GM21381 (cell line): ENCODE measurements around the gene JAKMIP2.

ENCODE experiments used
- ATAC-seq: cut with Tn5 transposase; IDR thresholded peaks from one replicate; pipeline ENCODE4 v1.9.1; 2021; ENCODE audit warnings: mild to moderate bottlenecking, moderate library complexity; ENCODE audit not compliant: unreplicated experiment

The JAKMIP2 gene

GRCh38 chr5:147789820-147790219 lies 7.3 kb upstream of the JAKMIP2 start:
- no peak for ATAC-seq

- ATAC-seq = no peak
Observed at GRCh38 chr5:147788023-147788422, 5.5 kb upstream of the JAKMIP2 start.

DNA sequence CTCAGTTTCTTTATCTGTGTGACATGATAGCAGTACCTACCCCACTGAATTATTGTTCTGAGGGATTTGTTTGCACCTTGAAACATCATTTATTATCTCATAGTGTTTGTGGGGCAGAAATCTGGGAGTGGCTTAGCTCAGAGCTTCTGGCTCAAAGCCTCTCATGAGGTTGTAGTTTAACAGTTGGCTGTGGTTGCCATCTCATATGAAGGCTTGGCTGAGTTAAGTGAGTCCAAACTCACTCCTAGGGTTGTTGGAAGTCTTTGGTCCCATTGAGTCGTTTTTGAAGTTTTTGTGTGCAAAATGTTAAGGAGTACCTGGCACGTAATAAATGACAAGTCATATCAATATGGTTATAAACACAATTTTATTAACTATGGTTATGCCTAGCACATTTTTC lies 3.6 kb upstream of the JAKMIP2 start:
- no peak for ATAC-seq

DNA sequence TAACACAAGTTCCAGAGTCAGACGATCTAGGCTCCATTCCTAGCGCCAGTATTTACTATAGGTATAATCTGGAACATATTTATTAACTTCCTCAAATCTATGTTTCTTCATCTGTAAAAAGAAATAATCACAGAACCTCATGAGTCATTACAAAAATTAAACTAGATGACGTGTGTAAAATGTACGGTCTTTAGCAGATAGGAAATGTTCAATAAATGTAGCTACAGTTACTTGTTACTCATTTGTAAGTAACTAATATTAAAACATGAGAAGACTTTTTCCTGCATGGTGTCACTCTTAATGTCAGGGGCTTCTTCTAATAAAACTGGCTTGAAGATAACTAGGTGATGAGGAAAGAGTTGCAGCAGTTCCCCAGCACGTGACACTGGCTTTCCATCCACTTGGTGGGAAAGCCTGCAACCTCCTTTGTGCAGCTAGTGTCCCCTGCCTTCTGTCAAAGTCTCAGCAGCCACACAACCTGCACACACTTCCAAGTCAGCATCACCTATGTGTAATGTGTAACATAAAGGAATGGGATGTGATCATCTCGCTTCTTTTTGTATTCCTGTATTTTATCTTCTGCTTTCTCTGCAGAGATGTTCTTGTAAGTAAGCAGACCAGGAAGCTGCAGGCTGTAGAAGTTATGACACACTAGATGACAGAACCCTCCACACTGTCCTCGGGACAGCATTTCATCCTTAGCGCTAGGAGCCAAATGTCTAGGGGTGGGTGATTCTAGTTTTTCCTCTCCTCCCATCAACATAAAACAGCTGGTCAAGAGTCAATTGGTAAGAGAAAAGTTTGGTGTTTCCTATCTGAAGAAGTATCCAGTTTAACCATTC lies 1.8 kb upstream of the JAKMIP2 start:
- no peak for ATAC-seq

GRCh38 chr5:147780924-147781573 lies 1.5 kb downstream of the JAKMIP2 start:
- no peak for ATAC-seq

DNA sequence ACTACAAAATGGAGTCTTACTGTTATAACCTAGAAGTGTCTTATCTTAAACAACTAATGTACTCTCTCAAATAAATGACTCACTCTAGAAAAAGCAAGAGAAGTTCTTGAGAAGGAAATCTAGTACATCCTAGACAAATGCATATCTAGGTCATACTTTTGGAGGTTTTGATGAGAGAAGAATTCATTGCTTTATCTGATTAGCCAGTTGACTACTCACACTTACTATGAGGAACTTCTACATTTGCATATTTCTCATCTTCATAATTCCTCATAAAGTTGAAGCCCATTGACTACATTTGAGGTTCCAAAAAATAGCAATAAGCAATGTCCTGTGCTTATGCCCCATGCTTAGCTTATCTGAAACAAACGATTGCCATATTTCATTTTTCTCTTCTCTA lies 2.8 kb downstream of the JAKMIP2 start:
- no peak for ATAC-seq

DNA sequence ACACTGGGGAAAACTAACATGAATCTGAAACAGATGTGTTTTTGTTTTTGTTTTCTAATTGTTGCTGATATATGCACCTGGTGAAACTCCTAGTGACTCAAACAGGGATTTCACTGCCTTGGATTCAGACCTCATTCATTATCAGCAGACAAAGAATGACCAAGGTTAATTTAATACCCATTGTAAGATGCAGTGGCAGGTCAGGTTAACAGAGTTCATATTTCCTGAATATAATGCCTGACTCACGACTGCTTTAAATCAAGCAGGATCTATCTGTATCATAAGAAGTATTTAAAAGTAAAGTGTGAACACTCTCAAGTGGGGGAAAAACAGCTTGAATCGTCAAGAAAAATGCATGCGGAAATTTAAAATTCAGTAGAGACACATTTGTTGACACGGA lies 5.5 kb downstream of the JAKMIP2 start:
- ATAC-seq = no peak

DNA sequence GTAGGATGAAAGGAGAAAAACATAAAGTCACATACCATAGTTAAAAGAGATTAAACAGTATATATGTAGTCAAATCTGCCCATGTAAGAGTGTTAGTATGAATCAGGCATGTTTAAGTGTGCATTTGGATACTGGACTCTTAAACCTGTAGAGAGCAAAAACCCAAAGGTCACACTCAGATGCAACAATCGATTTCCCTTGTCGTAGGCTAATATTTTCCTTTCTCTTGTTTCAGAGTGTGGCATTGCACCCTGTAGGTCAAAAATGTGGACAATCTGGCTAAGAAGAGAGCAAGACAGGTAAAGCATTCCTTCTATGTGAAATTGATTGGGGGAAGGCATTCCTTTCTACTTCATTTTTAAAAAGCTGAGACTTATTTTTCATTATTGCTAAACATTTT lies 8.9 kb downstream of the JAKMIP2 start:
- no peak for ATAC-seq

DNA sequence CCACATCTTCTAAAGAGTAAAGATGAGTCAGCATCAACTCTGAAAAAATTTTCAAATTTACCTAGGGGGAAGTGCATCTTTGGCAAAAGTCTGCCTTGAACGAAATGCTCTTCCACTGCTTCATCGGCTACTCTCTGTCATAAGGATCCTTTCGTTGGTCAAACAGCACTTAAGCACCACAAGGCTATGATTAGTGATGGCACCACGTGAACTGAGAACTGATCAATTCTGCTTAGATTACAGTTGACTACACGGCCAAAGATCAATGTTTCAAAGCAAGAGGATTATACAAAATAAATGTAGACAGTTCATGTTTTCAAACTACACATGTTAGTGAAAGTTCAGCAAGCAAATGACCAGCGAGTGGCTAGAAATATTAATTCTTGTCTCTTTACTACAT lies 9.4 kb downstream of the JAKMIP2 start:
- ATAC-seq = no peak

DNA sequence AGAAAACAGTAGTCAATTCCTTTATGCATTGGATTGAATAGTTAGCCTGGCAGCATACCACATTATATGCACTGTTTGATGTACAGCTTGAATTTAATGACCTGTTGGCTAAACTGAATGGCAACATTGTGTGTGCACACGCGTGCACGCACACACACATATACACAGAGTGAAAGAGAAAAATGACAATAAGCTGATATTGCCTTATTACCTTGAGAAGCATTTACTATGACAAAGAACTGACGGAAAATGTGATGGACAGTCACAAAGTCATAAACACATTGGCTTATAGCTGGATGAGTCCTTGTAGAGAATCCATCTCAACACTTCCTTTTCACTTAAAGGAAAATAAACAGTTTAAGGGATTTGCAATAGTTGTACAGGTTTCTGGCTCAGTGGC lies 15.5 kb downstream of the JAKMIP2 start:
- ATAC-seq = no peak

DNA sequence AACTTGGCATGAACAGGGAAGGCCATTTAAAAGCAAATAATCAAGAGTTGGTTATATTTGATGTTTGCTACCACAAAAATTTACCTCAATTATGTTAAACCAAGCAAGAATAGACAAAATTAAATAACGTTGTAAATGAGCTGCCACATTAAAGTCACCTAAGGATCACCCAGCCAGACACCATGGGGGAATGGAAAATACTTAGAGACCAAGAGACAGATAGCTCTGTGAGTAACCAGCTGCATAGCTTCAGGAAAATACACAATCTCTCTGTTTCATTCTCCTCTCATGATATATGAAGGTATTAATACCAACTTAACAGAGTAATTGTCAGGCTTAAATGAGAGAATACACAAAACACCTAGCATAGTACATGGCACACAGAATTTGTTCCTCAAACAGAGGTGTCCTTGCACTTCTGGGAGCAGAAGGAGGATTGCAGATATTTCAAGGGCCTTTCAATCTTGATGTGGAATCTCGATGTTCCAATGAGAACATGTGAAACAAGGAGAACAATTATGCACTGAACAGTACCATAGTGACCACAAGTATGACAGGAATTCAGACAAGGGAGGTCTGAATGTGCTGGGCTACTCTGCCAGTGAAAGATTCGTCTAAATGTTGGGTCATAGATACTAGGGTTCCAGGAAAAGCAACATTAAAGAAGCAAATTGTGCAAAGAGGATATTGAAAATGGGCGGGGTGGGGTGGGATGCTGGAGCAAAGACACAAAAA lies 18.6 kb downstream of the JAKMIP2 start:
- no peak for ATAC-seq

DNA sequence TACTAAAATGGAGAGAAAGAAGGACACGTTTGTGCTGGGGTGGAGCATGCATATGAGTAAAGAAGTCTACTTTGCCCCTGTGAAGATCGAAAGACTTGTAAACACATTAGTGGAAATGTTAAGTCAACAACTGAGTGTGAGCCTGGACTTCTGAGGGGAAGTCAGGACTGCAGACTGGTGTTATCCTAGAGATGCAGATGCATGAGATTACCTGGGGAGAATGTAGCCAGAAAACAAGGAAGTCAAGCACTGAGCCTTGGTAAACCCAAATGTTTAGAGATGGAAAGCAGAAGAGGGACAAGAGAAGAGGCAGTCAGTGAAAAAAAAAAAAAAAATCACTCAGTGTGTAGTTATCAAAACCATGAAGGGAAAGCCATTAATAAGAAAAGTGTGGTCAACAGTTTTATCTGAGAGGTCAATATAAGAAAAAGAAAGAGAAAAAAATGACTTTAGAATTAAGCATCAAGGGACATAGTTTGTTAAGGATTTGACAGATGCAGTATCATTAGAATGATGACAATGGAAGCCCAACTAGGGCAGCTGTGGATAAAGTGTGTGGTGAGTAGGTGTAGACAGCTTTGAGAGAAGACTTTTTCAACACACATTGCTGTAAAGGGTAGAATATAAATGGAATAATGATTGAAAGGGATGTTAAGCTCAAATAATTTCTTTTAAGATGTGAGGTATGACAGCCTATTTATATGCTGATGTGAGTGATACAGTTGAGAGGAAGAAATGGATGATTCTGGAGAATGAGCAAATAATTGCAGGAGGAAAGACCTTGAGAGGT lies 22.2 kb downstream of the JAKMIP2 start:
- ATAC-seq = no peak

DNA sequence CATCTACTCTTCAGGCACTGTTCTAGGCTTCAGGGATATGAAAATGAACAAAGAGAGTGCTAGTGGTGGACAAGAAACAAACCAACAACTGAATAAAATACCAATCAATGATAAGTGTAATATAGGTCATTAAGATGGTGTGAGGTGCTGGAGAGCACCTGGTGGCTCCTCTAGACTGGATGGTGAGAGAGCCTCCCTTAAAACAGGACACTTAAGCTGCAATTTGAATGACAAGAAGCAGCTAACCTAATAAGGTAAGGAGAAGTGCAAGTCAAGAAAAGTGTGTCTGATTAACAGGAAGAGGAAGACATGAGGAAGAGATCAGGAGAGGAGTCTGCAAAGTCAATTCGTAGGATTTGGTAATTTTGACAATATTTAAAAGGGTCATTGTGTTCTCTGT lies 23.1 kb downstream of the JAKMIP2 start:
- no peak for ATAC-seq

DNA sequence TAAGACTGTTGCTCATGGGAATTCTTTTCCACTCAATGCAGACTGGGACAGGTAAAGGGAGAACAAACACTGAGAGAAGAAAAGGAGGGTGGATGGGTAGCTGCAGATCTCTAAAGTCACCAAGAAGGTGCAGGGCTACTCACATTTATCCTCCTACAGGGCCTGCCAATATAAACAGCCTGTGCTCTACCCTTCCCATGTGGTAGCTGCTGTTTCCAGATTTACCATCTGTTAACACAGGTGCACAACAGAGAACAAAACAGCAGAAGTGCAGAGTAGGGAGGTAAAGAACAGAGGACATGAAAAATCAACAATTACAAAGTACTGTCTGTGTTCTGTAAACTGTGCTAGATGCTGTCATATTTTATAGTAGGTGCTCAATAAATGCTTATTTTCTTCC lies 26.0 kb downstream of the JAKMIP2 start:
- no peak for ATAC-seq

DNA sequence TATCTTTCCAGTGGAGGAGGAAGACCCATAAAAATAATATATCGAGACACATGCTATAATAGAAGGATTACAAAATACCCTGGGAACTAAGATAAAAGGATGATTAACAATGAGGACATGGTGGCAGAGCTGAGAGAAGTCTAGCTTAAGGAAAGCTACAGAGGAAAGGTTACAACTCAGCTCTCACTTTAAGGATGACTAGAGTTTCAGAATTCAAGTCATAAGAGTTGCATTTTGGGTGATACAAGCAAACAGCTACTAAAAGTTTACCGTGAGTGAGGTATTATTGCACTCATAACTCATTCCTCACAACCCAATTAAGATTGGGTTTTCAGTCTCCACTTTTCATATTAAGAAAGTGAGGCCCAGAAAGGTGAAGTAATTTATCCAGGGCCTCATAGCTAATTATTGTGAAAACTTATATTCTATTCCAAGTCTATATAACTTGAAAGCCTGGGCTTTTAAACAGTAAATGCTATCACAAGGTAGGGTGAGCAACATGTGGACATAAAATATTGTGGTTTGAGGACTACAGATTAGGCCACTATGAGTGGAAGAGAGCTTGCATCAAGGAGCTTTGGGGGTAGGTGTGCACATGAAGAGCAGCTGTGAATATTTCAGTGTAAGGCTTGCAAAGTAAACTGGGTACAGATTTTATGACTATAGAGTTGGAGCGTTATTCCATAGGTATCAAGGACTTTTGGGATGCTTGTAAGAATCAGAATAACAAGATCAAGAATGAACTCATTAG lies 28.0 kb downstream of the JAKMIP2 start:
- ATAC-seq = no peak

- no peak for ATAC-seq
Observed at GRCh38 chr5:147753765-147754164, 28.8 kb downstream of the JAKMIP2 start.

GRCh38 chr5:147752666-147753290 lies 29.8 kb downstream of the JAKMIP2 start:
- no peak for ATAC-seq

DNA sequence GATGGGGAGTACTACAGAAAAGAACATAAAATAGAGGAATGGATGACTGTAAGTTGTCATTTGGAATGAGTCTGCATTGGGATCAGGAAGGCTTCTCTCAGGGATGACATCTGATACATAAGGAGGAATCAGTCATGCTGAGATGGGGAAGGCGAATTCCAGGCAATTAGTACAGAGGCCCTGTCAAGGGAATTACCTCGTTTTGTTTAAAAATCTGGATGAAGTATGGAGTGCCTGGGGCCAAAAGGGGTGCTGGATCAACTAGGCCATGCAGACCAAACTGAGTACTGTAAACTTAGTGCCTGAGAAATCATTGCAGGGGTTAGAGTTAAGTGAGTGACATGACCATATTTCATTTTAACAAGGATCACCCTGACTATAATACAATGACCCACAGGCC lies 30.5 kb downstream of the JAKMIP2 start:
- no peak for ATAC-seq

- no peak for ATAC-seq
Observed at GRCh38 chr5:147751156-147751830, 31.2 kb downstream of the JAKMIP2 start.
